GM18511 (cell line): Measurements from ENCODE around the gene TMEM273.

Experiments used
- ATAC-seq: cut with Tn5 transposase; IDR thresholded peaks from one replicate; pipeline ENCODE4 v1.9.1; 2021; ENCODE audit warnings: mild to moderate bottlenecking, moderate library complexity; ENCODE audit not compliant: unreplicated experiment

Gene TMEM273

GRCh38 chr10:49143249-49143648 is 44.9 kb downstream of the TMEM273 start:
- no peak for ATAC-seq

- ATAC-seq: no peak
Observed at GRCh38 chr10:49141541-49142332, 46.5 kb downstream of the TMEM273 start.

- ATAC-seq: no peak
Observed at GRCh38 chr10:49140304-49141177, 47.6 kb downstream of the TMEM273 start.

- ATAC-seq: no peak
Observed at GRCh38 chr10:49139846-49140195, 48.4 kb downstream of the TMEM273 start.

GRCh38 chr10:49139028-49139845 is 49.0 kb downstream of the TMEM273 start:
- ATAC-seq: no peak

GRCh38 chr10:49138361-49138891 is 49.8 kb downstream of the TMEM273 start:
- no peak for ATAC-seq

GRCh38 chr10:49136525-49136924 is 51.7 kb downstream of the TMEM273 start:
- no peak for ATAC-seq

GRCh38 chr10:49135575-49136313 is 52.4 kb downstream of the TMEM273 start:
- ATAC-seq: peak; percentile 67

GRCh38 chr10:49134327-49134726 is 53.9 kb downstream of the TMEM273 start:
- ATAC-seq: no peak

GRCh38 chr10:49133706-49134248 is 54.4 kb downstream of the TMEM273 start, which contains the start of gene FAM170B:
TSS of gene FAM170B (minus strand) at chr10:49134021. CDS start at chr10:49133918, 103 bp downstream.
- no peak for ATAC-seq

GRCh38 chr10:49132362-49132737 is 55.8 kb downstream of the TMEM273 start:
- ATAC-seq: no peak

- ATAC-seq: no peak
Observed at GRCh38 chr10:49131507-49132361, 56.5 kb downstream of the TMEM273 start.

- no peak for ATAC-seq
Observed at GRCh38 chr10:49129376-49129775, 58.8 kb downstream of the TMEM273 start.

GRCh38 chr10:49128854-49129253 is 59.3 kb downstream of the TMEM273 start:
- no peak for ATAC-seq

GRCh38 chr10:49123981-49124950 is 63.9 kb downstream of the TMEM273 start:
- peak; percentile 45 for ATAC-seq

- no peak for ATAC-seq
Observed at GRCh38 chr10:49120911-49121310, 67.3 kb downstream of the TMEM273 start.

GRCh38 chr10:49119746-49120145 is 68.4 kb downstream of the TMEM273 start:
- ATAC-seq: no peak
